HFFc6 (cell line): Measurements from ENCODE around the gene ADK. TPM values are rescaled to one million over a fixed set of nuclear protein-coding genes. Genes with fewer than 3 reads are reported as not detected.

Experiments
- DNase-seq: peaks from one replicate; pipeline ENCODE4 v3.0.0-alpha.2; 2018
- H3K27ac Mint-ChIP-seq: 2 replicates; pipeline ENCODE4 v1.8.0; 2020; ENCODE audit warnings: mild to moderate bottlenecking, mixed read lengths
- H3K27me3 Mint-ChIP-seq: 2 replicates; pipeline ENCODE4 v1.8.0; 2021; ENCODE audit warnings: mild to moderate bottlenecking, moderate library complexity, mixed read lengths; ENCODE audit not compliant: insufficient read depth
- H3K36me3 Mint-ChIP-seq: 2 replicates; pipeline ENCODE4 v1.8.0; 2021; ENCODE audit warnings: low read depth, mixed read lengths
- H3K4me1 Mint-ChIP-seq: 2 replicates; pipeline ENCODE4 v1.8.0; 2020; ENCODE audit warnings: low read depth, mixed read lengths
- H3K4me3 Mint-ChIP-seq: 2 replicates; pipeline ENCODE4 v1.8.0; 2020; ENCODE audit warnings: mild to moderate bottlenecking, moderate library complexity, mixed read lengths
- H3K9me3 Mint-ChIP-seq: 2 replicates; pipeline ENCODE4 v1.8.0; 2020; ENCODE audit warnings: mild to moderate bottlenecking, mixed read lengths
- CTCF ChIP-seq: fragments of 200-600 bp; sonication (generic); IDR thresholded peaks from 2 replicates; pipeline ENCODE4 v1.5.0; 2021; ENCODE audit warnings: antibody characterized with exemption, mild to moderate bottlenecking
- total RNA-seq, 6 experiments: library from RNA; stranded (reverse); fragmentation: NEBNext Ultra II Directional; extraction: Animal tissue kit (Norgen Biotek cat#: 25700); gene quantifications; 2 replicates in 1 of 6; 3 replicates in 5 of 6; pipeline ENCODE4 v1.2.3, GENCODE V29; 2021

ADK gene
- total RNA-seq, 6 experiments from 2014 or later: 74.1 to 97.6 (median 86.0) TPM

DNA sequence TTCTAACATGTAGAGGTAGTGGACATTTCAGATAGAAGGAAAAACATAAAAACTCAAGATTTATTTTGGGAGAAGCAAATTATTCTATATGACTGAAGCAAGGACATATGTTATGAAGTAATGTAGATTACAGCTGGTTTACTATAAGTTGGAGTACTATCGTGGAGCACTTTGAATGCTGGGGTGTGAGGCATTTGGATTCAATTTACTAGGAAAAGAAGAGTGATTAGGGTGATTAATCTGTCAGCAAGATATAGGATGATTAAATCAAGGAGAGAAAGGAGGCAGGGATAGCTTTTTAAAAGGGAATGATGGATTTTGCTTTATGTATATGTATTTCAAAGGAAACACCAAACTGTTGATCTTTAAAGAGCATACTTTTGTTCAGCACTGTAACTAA lies 356.9 kb downstream of the ADK start:
- H3K36me3 Mint-ChIP-seq: peaks cover 48% of the 10 kb centered on the region
- peaks cover 3% of the 10 kb centered on the region; the same call in 1 of the 2 replicates for H3K27me3 Mint-ChIP-seq
- H3K4me1 Mint-ChIP-seq: peaks cover 34% of the 10 kb centered on the region
- no peak overlapping the region for H3K4me3 Mint-ChIP-seq
- H3K9me3 Mint-ChIP-seq: peaks cover 27% of the 10 kb centered on the region
- no peak overlapping the region for H3K27ac Mint-ChIP-seq
- no peak for DNase-seq
- TF ChIP-seq CTCF: no peak

GRCh38 chr10:74510594-74510993 lies 359.6 kb downstream of the ADK start:
- Mint-ChIP-seq H3K9me3 (peaks cover 50% of the 10 kb centered on the region), H3K27ac (no peak overlapping the region), H3K4me1 (peaks cover 8% of the 10 kb centered on the region), H3K27me3 (no peaks in the 10 kb centered on the region; the same call in 1 of the 2 replicates), H3K4me3 (no peak overlapping the region), H3K36me3 (peaks cover 61% of the 10 kb centered on the region)
- no peak for TF ChIP-seq CTCF
- no peak for DNase-seq

- Mint-ChIP-seq H3K4me3 (no peak overlapping the region), H3K27ac (no peak overlapping the region), H3K4me1 (peaks cover 7% of the 10 kb centered on the region), H3K36me3 (peaks cover 59% of the 10 kb centered on the region), H3K9me3 (peaks cover 50% of the 10 kb centered on the region), H3K27me3 (no peaks in the 10 kb centered on the region; the same call in 1 of the 2 replicates)
- no peak for DNase-seq
- no peak for TF ChIP-seq CTCF
Measured at GRCh38 chr10:74511051-74511450, 360.0 kb downstream of the ADK start.

GRCh38 chr10:74514322-74514721 lies 363.3 kb downstream of the ADK start:
- H3K27me3 Mint-ChIP-seq: no peaks in the 10 kb centered on the region; the same call in 1 of the 2 replicates
- H3K36me3 Mint-ChIP-seq: peaks cover 60% of the 10 kb centered on the region
- H3K9me3 Mint-ChIP-seq: peaks cover 50% of the 10 kb centered on the region
- no peak for TF ChIP-seq CTCF
- H3K4me3 Mint-ChIP-seq: no peak overlapping the region
- no peaks in the 10 kb centered on the region for H3K4me1 Mint-ChIP-seq
- no peak overlapping the region for H3K27ac Mint-ChIP-seq
- no peak for DNase-seq

DNA sequence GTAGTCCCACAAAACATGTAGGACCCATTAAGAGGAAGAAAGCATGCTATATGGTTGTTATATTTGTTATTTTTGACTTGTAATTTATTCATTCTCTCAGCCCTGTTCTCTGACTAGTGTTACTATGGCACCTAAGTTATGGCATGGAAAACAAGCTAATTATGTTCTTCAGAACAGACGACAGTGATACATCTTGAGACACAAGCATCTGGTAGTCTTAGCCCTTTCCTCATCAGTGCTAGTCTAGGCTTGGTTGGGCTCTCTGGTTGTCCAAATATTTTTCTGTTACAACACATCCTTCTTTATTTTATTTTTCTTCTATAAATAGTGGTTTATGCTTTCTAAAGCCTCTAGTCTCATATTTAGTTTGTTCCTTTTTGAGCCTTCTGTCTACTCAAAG lies 367.0 kb downstream of the ADK start:
- peaks cover 22% of the 10 kb centered on the region for H3K9me3 Mint-ChIP-seq
- no peak for DNase-seq
- no peak overlapping the region for H3K27ac Mint-ChIP-seq
- TF ChIP-seq CTCF: no peak
- peaks cover 30% of the 10 kb centered on the region for H3K36me3 Mint-ChIP-seq
- H3K27me3 Mint-ChIP-seq: no peaks in the 10 kb centered on the region
- H3K4me3 Mint-ChIP-seq: no peak overlapping the region
- H3K4me1 Mint-ChIP-seq: no peaks in the 10 kb centered on the region

DNA sequence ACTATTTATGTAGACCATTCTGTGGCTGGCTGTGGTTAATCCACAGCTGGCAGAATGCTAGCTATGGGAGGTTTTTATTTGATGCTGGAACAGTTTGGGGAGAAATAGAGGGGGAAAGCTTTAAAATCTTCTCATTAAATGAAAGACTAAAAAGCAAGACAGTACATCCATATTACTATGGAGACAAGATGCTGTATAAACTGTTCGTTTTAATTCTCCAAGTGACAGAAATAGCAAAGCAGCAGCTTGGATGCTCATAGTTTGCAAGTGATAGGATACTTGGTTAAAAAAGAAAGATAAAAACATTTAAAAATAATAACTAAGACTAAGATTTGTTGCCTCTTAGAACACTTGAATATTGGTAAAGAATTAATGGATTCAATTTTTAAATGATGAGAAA lies 370.5 kb downstream of the ADK start:
- no peaks in the 10 kb centered on the region for H3K4me1 Mint-ChIP-seq
- no peaks in the 10 kb centered on the region for H3K27me3 Mint-ChIP-seq
- no peak for DNase-seq
- H3K27ac Mint-ChIP-seq: no peak overlapping the region
- H3K4me3 Mint-ChIP-seq: no peak overlapping the region
- TF ChIP-seq CTCF: no peak
- no peaks in the 10 kb centered on the region for H3K9me3 Mint-ChIP-seq
- H3K36me3 Mint-ChIP-seq: peaks cover 3% of the 10 kb centered on the region
